HG02852 (cell line): ENCODE data around the gene POLD1.

Experiments
- ATAC-seq: cut with Tn5 transposase; IDR thresholded peaks from one replicate; pipeline ENCODE4 v1.9.1; 2021; ENCODE audit warnings: mild to moderate bottlenecking, moderate library complexity; ENCODE audit not compliant: unreplicated experiment

The POLD1 gene

DNA sequence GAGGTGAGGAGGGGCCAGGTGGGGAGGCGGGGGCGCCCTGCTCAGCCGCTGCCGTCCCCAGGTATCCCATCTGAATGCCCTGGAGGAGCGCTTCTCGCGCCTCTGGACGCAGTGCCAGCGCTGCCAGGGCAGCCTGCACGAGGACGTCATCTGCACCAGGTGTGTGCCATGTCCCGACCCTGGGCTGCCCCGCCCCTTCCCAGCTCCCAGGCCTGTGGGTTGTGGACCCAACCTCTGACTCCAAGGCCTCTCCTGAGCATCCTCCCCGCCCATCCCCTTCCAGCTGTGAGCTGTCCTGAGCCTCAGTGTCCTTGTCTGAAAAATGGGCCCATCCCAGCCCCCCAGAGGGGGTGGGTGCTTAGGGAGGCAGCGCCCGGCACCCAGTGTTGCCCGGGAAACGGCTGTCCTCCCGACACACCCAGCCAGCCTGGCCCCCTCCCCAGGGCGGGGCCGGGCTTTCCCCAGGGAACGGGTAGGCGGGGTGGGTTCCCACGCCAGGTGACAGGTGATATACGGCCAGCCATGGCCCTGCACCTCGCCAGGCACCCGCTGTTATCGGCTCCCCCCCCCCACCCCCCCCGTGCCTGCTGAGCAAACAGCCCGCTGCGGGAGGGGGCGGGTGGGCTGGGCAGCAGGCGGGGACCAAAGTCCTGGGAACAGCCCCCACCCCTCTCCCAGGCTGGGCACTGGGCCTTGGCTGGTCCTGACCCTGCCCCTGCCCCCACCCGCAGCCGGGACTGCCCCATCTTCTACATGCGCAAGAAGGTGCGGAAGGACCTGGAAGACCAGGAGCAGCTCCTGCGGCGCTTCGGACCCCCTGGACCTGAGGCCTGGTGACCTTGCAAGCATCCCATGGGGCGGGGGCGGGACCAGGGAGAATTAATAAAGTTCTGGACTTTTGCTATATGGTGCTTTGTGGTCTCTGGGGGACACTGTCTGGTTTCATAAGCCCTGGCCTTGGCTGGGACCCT lies 33.2 kb downstream of the POLD1 start:
- no peak for ATAC-seq

DNA sequence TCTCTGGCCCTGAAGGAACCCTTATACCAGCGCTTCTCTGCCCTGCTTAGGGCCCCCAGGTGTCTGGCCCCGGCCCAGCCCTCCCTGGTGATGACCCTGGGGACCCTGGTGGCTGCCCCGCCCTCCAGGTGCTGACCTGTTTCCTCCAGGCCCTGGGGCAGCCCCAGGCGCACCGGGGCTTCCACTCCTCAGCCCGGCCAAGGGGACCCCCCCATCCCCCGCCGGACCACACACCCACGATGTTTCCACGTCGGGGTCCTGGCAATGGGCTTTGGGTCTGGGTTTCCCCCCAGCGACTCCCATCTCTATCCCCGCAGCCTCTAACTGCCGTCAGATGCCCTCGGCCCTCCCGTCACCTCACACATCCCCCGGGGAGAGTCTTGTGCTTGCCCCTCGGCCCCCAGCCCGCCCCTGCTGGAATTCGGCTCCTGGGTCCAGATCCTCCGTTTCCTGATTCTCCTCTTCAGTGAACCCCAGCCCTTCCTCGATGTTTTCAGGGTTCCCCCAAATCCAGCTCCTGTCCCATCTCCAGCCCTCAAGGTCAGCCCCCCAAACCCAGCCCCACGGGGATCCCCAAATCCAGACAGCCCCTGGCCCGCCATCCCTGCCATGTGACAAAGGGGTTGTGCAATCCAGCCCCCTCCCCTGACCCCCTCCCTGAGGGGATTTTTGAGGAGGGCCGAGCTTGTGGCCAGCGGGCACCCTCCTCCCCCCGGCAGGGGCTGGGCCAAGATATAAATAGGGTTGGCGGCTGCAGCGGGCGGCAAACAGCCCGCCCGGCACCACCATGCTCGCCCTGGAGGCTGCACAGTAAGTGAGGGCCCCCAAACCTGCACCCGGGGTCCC lies 34.3 kb downstream of the POLD1 start, which contains the start of gene SPIB:
Gene SPIB, plus strand, starts transcription at position 763 of the 846 bp plus-strand sequence. Its CDS starts 25 bp downstream, at position 788.
- no peak for ATAC-seq

DNA sequence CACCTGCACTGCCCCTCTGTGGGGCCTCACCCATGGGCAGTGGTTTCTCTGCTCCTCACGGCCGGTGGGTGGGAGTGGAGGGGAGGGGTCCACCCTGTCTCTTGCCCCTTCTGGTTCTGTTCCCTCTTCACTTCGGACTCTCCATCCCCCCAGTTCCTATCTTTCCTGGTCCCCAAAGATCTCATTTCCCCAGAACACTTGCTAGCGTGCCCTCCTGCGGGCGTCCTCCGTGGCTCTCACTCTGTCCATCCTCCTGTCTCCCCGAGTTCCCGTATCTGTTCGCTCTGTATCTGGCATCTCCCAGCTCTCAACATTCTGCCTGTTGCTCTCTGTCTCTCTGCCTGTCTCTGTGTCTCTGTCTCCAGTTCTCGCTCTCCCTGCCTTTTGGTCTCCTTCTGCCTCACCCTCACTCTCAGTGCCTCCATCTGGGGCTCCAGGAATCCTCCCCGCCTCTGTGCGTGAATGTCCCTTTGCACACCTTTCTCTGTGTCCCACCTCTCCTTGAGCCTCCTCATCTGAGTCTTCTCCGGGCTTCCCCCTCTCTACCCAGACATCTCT lies 35.0 kb downstream of the POLD1 start:
- no peak for ATAC-seq

GRCh38 chr19:50419580-50420035 lies 35.5 kb downstream of the POLD1 start:
- ATAC-seq, result no peak

DNA sequence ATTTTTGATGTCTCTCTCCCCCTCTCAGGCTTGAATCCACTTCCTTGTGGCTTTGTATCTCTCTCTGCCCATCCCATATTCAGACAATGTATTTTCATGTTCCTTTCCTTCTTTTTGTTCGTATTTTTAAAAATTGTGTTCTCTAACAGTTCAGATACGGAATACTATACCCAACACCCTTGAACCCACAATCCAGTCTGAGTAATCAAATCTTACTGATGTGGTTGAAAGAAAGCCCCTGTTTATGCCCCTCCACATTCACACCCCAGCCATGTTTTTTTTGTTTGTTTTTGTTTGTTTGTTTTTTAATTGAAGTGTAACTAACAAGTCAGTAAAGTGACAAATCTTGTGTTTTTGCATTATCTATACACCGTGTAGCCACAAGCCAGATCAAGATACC lies 36.0 kb downstream of the POLD1 start:
- ATAC-seq, result no peak

DNA sequence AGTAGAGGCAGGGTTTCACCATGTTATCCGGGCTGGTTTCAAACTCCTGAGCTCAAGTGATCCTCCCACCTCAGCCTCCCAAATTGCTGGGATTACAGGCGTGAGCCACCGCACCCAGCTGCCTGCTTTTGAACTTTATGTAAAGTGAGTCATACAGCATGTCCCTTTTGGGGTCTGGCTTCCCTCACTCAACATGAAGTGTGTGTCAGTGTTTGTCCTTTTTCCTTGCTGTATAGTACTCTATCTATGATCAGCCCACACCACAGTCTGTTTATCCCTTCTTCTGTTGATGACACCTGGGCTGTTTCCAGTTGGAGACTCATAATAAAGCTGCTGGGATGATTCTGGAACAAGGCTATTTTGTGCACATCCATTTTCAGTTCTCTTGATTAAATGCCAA lies 36.7 kb downstream of the POLD1 start:
- ATAC-seq, result no peak

GRCh38 chr19:50422397-50423278 lies 38.5 kb downstream of the POLD1 start:
- no peak for ATAC-seq

DNA sequence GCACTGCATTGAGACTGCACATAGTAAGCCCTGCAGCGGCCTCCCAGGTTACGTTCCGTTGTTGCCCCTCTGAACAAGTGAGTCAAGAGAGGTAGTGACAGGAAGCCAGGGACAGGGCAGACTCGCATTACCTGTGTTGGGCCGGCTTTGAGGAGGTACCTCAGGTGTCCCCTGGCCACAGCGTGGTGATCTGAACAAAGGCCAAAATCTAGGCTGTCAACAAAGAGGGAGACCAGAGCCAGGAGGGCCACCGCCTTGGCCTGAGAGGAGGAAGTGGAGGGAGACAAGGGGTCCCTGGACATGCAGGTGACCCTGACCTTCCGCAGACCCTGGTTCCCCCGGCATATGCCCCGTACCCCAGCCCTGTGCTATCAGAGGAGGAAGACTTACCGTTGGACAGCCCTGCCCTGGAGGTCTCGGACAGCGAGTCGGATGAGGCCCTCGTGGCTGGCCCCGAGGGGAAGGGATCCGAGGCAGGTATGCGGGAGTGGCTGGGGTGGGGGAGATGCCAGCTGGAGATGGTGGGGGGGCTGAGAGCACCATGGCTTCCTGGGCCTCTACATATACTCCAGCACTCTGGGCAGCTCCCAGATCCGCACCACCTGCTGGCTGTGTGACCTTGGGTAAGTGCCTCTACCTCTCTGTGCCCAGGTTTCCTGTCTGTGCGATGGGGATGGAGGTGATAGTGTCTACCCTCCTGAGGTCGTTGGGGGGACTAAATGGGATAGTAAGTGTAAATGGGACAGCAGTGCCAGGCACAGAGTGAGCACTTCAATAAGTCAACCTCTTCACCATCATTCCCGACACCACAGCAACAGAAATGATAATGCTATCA lies 39.3 kb downstream of the POLD1 start:
- no peak for ATAC-seq

DNA sequence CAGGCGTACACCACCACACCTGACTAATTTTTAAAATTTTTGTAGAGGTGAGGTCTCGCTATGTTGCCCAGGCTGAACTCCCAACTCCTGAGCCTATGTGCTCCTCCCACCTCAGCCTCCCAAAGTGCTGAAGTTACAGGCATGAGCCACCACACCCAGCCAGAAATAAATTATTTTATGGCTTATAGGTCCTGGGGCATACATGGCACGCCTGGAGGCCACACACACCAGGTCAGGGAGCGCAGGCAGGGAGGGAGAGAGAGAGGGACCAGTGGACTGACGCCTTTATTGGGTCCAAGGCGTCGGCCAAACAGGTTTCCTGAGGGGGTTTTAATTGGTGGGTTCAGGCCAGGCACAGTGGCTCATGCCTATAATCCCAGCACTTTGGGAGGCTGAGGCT lies 41.4 kb downstream of the POLD1 start:
- ATAC-seq, result no peak

DNA sequence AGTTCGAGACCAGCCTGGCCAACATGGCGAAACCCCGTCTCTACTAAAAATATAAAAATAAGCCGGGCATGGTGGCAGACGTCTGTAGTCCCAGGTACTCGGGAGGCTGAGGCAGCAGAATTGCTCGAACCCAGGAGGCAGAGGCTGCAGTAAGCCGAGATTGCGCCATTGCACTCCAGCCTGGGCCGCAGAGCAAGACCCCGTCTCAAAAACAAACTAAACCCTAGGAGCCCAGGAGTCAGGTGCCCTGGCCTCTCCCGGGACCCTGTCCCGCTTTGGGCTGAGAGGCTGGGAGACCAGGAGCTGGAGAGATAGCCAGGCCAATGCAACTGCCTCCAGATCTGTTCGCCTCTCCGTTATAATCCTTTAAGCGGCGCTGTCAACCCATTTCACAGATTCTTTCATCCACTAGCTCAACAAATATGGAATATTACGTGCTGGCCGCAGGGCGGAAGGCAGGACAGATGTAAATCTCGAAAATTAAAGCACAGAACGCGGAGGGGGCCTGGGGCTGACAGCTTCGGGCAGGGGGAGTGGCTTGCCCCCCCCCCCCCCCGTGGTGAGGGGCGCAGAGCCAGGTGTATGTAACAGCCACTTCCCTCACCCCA lies 43.3 kb downstream of the POLD1 start:
- no peak for ATAC-seq

- ATAC-seq, result no peak
Measured at GRCh38 chr19:50427997-50428425, 43.9 kb downstream of the POLD1 start.

DNA sequence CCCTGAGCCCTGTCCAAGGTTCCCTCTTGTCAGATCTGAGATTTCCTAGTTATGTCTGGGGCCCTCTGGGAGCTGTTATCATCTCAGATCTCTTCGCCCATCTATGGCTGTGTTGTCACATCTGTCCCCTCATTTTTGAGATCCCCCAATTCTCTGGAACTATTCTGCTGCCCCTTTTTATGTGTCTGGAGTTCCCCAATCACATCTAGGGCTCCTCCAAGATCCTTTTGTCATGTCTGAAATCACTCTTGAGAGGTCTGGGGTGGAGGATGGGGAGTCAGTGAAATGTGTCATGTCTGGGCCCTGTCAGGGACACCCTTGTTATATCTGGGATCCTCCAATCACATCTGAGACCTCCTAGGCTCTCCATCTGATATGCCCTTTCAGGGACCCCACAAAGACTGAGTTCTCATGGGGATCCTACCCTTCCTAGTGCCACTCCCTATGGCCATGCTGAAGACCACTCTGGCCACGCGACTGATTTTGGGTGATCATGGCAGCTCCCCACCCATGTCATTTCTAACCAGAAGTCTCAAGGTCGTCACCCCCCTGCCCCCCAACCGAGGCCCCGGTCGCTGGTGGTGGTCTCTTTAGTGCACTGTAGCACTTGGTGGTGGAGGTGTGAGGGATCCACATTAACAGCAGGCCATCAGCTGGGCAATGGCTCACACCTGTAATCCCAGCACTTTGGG lies 44.8 kb downstream of the POLD1 start:
- no peak for ATAC-seq

- no peak for ATAC-seq
Measured at GRCh38 chr19:50430888-50431342, 46.8 kb downstream of the POLD1 start.

DNA sequence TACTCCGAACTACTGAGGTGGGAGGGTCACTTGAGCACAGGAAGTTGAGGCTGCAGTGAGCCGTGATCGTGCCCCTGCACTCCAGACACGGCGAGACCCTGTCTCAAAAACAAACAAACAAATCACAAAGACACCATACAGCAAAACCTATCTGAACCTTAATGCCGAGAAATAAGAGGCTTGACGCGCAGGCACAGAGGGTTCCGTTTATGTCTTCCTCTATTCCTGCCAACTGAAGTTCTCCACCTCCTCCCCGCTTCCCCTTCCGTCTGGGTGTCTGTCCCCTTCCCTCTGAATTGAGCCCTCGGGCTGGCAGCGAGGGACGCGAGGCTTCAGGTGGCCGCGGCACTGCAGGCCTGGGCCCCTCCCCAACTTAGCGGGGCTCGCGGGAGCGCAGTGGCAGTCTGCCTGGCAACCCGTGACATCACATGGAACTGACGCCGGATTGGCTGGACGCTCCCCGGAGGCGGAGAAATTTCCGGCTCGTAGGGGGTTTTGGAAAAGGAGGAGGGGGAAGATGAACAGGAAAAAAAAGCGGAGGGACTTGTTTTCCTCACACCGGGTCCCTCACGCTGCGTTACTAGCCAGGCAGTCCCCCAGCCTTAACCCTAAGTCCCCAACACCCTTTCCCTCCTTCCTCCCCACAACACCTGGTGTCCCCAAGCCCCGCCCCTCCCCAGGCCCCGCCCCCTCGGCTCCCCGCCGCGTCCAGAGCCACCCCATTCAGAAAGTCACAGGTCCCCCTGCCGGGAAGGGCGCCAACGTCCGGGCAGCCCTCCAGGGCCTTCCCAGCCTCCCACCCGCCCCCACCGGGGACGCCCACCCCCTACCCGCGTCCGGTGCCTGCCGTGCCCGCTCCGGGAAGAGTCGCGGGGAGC lies 47.4 kb downstream of the POLD1 start:
- ATAC-seq, result peak; percentile 74

DNA sequence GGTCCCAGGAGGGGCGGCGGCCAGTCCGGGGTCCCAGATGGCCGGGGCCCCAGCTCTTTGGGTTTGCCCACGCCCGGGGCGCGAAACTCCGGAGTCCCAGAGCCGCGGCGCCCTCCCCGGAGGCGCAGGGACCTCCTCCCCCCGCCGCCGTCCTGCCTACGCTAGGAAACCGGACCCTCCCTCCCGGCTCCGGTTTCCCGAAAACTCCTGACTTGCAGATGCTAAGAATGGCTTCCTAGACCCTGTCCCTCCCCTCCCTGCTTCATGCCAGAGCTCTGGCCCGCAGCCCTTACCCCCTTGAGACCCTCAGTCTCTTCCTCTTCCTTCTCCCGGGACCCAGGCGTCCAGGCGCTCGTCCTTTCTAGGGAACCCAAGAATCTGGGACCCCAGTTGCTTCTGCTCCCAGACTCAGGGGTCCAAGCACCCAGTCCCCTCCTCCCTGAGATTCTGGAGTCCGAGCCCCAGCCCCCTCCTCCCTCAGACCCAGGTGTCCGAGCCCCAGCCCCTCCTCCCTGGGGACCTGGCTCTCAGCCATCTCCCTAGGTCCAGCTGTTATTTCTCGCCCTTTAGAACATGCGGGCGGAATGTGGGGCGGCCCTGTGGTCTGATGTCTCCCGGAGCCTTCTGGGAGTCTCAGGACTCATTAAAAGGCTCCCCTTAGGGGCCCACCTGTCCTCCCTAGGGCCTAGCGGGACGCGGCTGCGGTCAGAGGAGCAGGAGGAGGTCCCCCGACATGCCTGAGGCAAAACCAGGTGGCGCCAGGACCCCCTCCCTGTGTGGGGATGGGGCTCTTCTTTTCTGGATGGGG lies 48.3 kb downstream of the POLD1 start, which contains the start of gene MYBPC2:
Gene MYBPC2, plus strand, starts transcription at position 672 of the 808 bp plus-strand sequence. Its CDS starts 62 bp downstream, at position 734.
- ATAC-seq, result no peak
